HepG2 (cell line): ENCODE results near the gene UBFD1. TPM values are rescaled to one million over a fixed set of nuclear protein-coding genes. Genes with fewer than 3 reads are reported as not detected.

Source experiments
- NONO ChIP-seq, 2 experiments: fragments of 450-650 bp in 1 of 2; sonication (generic) in 1 of 2; formaldehyde crosslinking in 1 of 2; IDR thresholded peaks in 1 of 2; conservative IDR thresholded peaks in 1 of 2; 2 replicates each; pipeline versions ENCODE4 v1.6.1 to v1.8.0; 2017 to 2022; ENCODE audit warnings: mild to moderate bottlenecking in 1 of 2, missing genetic modification reagents in 1 of 2, moderate library complexity in 1 of 2
- PAX8 ChIP-seq: sonication (generic); formaldehyde crosslinking; IDR thresholded peaks from 2 replicates; pipeline ENCODE4 v1.8.0; 2022; ENCODE audit warnings: mild to moderate bottlenecking, missing genetic modification reagents, borderline replicate concordance
- SPEN ChIP-seq: sonication (generic); formaldehyde crosslinking; IDR thresholded peaks from 2 replicates; pipeline ENCODE4 v1.5.1; 2020; ENCODE audit warnings: low read depth, mild to moderate bottlenecking, missing genetic modification reagents
- TBX2 ChIP-seq: sonication (generic); formaldehyde crosslinking; IDR thresholded peaks from 2 replicates; pipeline ENCODE4 v1.5.0; 2020; ENCODE audit warnings: missing genetic modification reagents, mild to moderate bottlenecking, borderline replicate concordance
- TEAD3 ChIP-seq: optimal IDR thresholded peaks from 2 replicates; pipeline ENCODE3; 2016; ENCODE audit warnings: borderline replicate concordance
- ZBTB10 ChIP-seq: sonication (generic); formaldehyde crosslinking; IDR thresholded peaks from 2 replicates; pipeline ENCODE4 v1.4.0; 2020; ENCODE audit warnings: missing genetic modification reagents, borderline replicate concordance
- ZBTB4 ChIP-seq: sonication (generic); formaldehyde crosslinking; IDR thresholded peaks from 2 replicates; pipeline ENCODE4 v1.4.0; 2020; ENCODE audit warnings: missing genetic modification reagents, mild to moderate bottlenecking, borderline replicate concordance
- ZNF138 ChIP-seq: sonication (generic); formaldehyde crosslinking; IDR thresholded peaks from 2 replicates; pipeline ENCODE4 v1.5.0; 2020; ENCODE audit warnings: mild to moderate bottlenecking, low read depth, missing genetic modification reagents
- ZNF605 ChIP-seq: sonication (generic); formaldehyde crosslinking; IDR thresholded peaks from 2 replicates; pipeline ENCODE4 v1.8.0; 2022; ENCODE audit warnings: mild to moderate bottlenecking, missing genetic modification reagents
- ZNF670 ChIP-seq: sonication (generic); formaldehyde crosslinking; IDR thresholded peaks from 2 replicates; pipeline ENCODE4 v1.8.0; 2022; ENCODE audit warnings: mild to moderate bottlenecking, missing genetic modification reagents, borderline replicate concordance
- ZNF770 ChIP-seq: sonication (generic); formaldehyde crosslinking; IDR thresholded peaks from 2 replicates; pipeline ENCODE4 v1.5.0; 2020; ENCODE audit warnings: mild to moderate bottlenecking, missing genetic modification reagents
- ZNF841 ChIP-seq: sonication (generic); formaldehyde crosslinking; IDR thresholded peaks from 2 replicates; pipeline ENCODE4 v1.8.1; 2023; ENCODE audit warnings: missing genetic modification reagents, borderline replicate concordance
- ZSCAN20 ChIP-seq: sonication (generic); formaldehyde crosslinking; IDR thresholded peaks from 2 replicates; pipeline ENCODE4 v1.4.0; 2020; ENCODE audit warnings: missing genetic modification reagents, mild to moderate bottlenecking, borderline replicate concordance
- polyA plus RNA-seq, 8 experiments: library from polyadenylated mRNA; depleted of rRNA in 3 of 8; stranded (reverse) in 7 of 8; unstranded in 1 of 8; fragments of >200 nt; fragmentation: Illumina TruSeq in 4 of 8; extraction: Trizol in 4 of 8; gene quantifications; 2 replicates each; pipeline versions ENCODE4 v1.2.1 to v1.2.3, GENCODE V29; 2011 to 2016; ENCODE audit warnings: low read depth in 4 of 8, missing spikeins in 1 of 8, mixed read lengths in 1 of 8; ENCODE audit not compliant: insufficient read depth in 1 of 8
- total RNA-seq, 5 experiments: library from RNA; depleted of rRNA; stranded (reverse); fragments of >200 nt; fragmentation: Illumina TruSeq; extraction: Trizol; gene quantifications; 2 replicates each; pipeline ENCODE4 v1.2.3, GENCODE V29; 2016; ENCODE audit warnings: low read depth in 1 of 5
- TF ChIP-seq, protein P1 (sequence below): sonication (generic); formaldehyde crosslinking; IDR thresholded peaks from 2 replicates; pipeline ENCODE4 v1.4.0; 2020; ENCODE audit warnings: mild to moderate bottlenecking, missing genetic modification reagents, borderline replicate concordance

Gene UBFD1
- total and polyA plus RNA-seq, 2 of the 13 experiments (the other 11 are each of a cell fraction or from before 2014, with no cell fraction given): 100 to 111 TPM

GRCh38 chr16:23595951-23596720 lies 38.6 kb downstream of the UBFD1 start, which contains the start of gene NDUFAB1 (continued):
- TF ChIP-seq TBX2 (peak; percentile 92), ZNF841 (no peak), SPEN (peak; percentile 99), ZBTB10 (CRISPR knock-in tag) (0 out of 2 replicates have a peak, but pooled peaks have one; percentile 40), PAX8 (CRISPR knock-in tag) (peak; percentile 95), ZNF605 (peak; percentile 93; the same call in 1 of the 2 replicates), ZNF670 (CRISPR knock-in tag) (peak; percentile 73; the same call in 1 of the 2 replicates), ZSCAN20 (peak; percentile 99; the same call in 1 of the 2 replicates), TEAD3 (peak; percentile 86), ZNF138 (CRISPR knock-in tag) (no peak), ZNF770 (CRISPR knock-in tag) (peak; percentile 86), NONO (IDR thresholded peaks at IDR 0.05) (no peak), NONO (CRISPR knock-in tag; conservative IDR thresholded peaks at IDR 0.05) (peak; percentile 99), ZBTB4 (CRISPR knock-in tag) (no peak)
- TF ChIP-seq, protein P1, sequence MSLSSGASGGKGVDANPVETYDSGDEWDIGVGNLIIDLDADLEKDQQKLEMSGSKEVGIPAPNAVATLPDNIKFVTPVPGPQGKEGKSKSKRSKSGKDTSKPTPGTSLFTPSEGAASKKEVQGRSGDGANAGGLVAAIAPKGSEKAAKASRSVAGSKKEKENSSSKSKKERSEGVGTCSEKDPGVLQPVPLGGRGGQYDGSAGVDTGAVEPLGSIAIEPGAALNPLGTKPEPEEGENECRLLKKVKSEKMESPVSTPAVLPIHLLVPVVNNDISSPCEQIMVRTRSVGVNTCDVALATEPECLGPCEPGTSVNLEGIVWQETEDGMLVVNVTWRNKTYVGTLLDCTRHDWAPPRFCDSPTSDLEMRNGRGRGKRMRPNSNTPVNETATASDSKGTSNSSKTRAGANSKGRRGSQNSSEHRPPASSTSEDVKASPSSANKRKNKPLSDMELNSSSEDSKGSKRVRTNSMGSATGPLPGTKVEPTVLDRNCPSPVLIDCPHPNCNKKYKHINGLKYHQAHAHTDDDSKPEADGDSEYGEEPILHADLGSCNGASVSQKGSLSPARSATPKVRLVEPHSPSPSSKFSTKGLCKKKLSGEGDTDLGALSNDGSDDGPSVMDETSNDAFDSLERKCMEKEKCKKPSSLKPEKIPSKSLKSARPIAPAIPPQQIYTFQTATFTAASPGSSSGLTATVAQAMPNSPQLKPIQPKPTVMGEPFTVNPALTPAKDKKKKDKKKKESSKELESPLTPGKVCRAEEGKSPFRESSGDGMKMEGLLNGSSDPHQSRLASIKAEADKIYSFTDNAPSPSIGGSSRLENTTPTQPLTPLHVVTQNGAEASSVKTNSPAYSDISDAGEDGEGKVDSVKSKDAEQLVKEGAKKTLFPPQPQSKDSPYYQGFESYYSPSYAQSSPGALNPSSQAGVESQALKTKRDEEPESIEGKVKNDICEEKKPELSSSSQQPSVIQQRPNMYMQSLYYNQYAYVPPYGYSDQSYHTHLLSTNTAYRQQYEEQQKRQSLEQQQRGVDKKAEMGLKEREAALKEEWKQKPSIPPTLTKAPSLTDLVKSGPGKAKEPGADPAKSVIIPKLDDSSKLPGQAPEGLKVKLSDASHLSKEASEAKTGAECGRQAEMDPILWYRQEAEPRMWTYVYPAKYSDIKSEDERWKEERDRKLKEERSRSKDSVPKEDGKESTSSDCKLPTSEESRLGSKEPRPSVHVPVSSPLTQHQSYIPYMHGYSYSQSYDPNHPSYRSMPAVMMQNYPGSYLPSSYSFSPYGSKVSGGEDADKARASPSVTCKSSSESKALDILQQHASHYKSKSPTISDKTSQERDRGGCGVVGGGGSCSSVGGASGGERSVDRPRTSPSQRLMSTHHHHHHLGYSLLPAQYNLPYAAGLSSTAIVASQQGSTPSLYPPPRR (CRISPR knock-in tag): peak; percentile 25
